Osteoblast (primary cell): Measurements from ENCODE around the gene HMBS. TPM values are rescaled to one million over a fixed set of nuclear protein-coding genes. Genes with fewer than 3 reads are reported as not detected.
"Not testable (repeated sequence)": the region's sequence is repeated elsewhere in the genome, so short reads cannot be mapped to it uniquely, and the experiment has no call there.

ENCODE experiments used
- DNase-seq: peaks from one replicate; pipeline ENCODE4 v3.0.0; 2011; ENCODE audit warnings: low spot score, mixed read lengths; ENCODE audit not compliant: insufficient read length; ENCODE audit errors: missing footprints
- H2AFZ ChIP-seq: 2 replicates; pipeline ENCODE4 v1.6.0; 2011; ENCODE audit warnings: mild to moderate bottlenecking, low read length
- H3K27ac ChIP-seq: 2 replicates; pipeline ENCODE4 v1.5.1; 2011; ENCODE audit warnings: mild to moderate bottlenecking, low read depth, low read length, moderate library complexity
- H3K27me3 ChIP-seq: 2 replicates; pipeline ENCODE4 v1.6.0; 2012; ENCODE audit warnings: mild to moderate bottlenecking, control low read depth, inconsistent platforms, low read length, moderate library complexity; ENCODE audit not compliant: insufficient read depth
- H3K36me3 ChIP-seq: 2 replicates; pipeline ENCODE4 v1.5.1; 2011; ENCODE audit warnings: mild to moderate bottlenecking, low read length, control low read depth, moderate library complexity; ENCODE audit not compliant: insufficient read depth
- H3K4me1 ChIP-seq: 2 replicates; pipeline ENCODE4 v1.5.1; 2011; ENCODE audit warnings: mild to moderate bottlenecking, low read length, control low read depth, moderate library complexity; ENCODE audit not compliant: insufficient read depth
- H3K4me2 ChIP-seq: 2 replicates; pipeline ENCODE4 v1.6.0; 2011; ENCODE audit warnings: mild to moderate bottlenecking, low read length; ENCODE audit not compliant: insufficient read depth
- H3K4me3 ChIP-seq: fragments of 200-600 bp; sonication (generic); 3 replicates; pipeline ENCODE4 v1.5.1; 2012; ENCODE audit warnings: mild to moderate bottlenecking, low read length, inconsistent platforms; ENCODE audit not compliant: insufficient read depth
- H3K79me2 ChIP-seq: 2 replicates; pipeline ENCODE4 v1.6.0; 2012; ENCODE audit warnings: mild to moderate bottlenecking, low read length, control low read depth, inconsistent platforms; ENCODE audit not compliant: insufficient read depth
- H3K9me3 ChIP-seq: 2 replicates; pipeline ENCODE4 v1.5.1; 2011; ENCODE audit warnings: low read depth, low read length, control low read depth
- H4K20me1 ChIP-seq: 2 replicates; pipeline ENCODE4 v1.6.0; 2012; ENCODE audit warnings: mild to moderate bottlenecking, low read length, control low read depth; ENCODE audit not compliant: insufficient read depth
- total RNA-seq: library from RNA; depleted of rRNA; stranded (reverse); fragments of >200 nt; gene quantifications from 2 replicates; pipeline ENCODE4 v1.2.3, GENCODE V29; 2012
- TF ChIP-seq, protein P1 (sequence below): IDR thresholded peaks from 2 replicates; pipeline ENCODE4 v1.5.1; 2011; ENCODE audit warnings: mild to moderate bottlenecking, low read depth, low read length, moderate library complexity; ENCODE audit errors: extremely low read depth

The HMBS gene
- total RNA-seq, 1 donor: 8.7 TPM

- peak; percentile 69 for DNase-seq
- Histone ChIP-seq H3K27me3 (peaks cover 5% of the 10 kb centered on the region), H3K4me2 (no peak overlapping the region), H3K27ac (no peak overlapping the region), H3K4me1 (no peaks in the 10 kb centered on the region), H3K36me3 (peaks cover 43% of the 10 kb centered on the region), H4K20me1 (peaks cover 3% of the 10 kb centered on the region), H2AFZ (no peak overlapping the region), H3K79me2 (no peaks in the 10 kb centered on the region), H3K4me3 (no peak overlapping the region), H3K9me3 (no peaks in the 10 kb centered on the region)
- TF ChIP-seq, protein P1, sequence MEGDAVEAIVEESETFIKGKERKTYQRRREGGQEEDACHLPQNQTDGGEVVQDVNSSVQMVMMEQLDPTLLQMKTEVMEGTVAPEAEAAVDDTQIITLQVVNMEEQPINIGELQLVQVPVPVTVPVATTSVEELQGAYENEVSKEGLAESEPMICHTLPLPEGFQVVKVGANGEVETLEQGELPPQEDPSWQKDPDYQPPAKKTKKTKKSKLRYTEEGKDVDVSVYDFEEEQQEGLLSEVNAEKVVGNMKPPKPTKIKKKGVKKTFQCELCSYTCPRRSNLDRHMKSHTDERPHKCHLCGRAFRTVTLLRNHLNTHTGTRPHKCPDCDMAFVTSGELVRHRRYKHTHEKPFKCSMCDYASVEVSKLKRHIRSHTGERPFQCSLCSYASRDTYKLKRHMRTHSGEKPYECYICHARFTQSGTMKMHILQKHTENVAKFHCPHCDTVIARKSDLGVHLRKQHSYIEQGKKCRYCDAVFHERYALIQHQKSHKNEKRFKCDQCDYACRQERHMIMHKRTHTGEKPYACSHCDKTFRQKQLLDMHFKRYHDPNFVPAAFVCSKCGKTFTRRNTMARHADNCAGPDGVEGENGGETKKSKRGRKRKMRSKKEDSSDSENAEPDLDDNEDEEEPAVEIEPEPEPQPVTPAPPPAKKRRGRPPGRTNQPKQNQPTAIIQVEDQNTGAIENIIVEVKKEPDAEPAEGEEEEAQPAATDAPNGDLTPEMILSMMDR: peak; percentile 70
These were observed 49.8 kb downstream of the HMBS start for GRCh38 chr11:119134389-119134978.

DNA sequence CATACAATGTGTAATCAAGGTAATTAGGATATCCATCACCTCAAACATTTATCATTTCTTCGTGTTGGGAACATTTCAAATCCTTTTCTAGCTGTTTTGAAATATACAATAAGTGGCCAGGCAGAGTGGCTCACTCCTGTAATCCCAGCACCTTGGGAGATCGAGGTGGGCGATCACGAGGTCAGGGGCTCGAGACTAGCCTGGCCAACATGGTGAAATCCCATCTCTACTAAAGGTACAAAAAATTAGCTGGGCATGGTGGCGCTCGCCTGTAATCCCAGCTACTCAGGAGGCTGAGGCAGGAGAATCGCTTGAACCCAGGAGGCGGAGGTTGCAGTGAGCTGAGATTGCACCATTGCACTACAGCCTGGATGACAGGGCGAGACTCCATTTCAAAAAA lies 54.6 kb downstream of the HMBS start:
- H3K9me3 ChIP-seq, H3K27ac ChIP-seq, H3K4me1 ChIP-seq, H4K20me1 ChIP-seq, H3K79me2 ChIP-seq, H2AFZ ChIP-seq, H3K36me3 ChIP-seq, DNase-seq, H3K4me2 ChIP-seq, H3K27me3 ChIP-seq, H3K4me3 ChIP-seq: not testable (repeated sequence)

Other genes starting within 250 kb of the HMBS start
- not detected in 2 replicates for gene CXCR5, start 201.0 kb upstream of the HMBS start, total RNA-seq
- 27.9 and 28.3 TPM in 2 replicates for gene BCL9L, start 159.0 kb upstream of the HMBS start, total RNA-seq
- not detected in 2 replicates for gene UPK2, start 128.6 kb upstream of the HMBS start, total RNA-seq
- not detected in 2 replicates for gene FOXR1, start 113.1 kb upstream of the HMBS start, total RNA-seq
- 37.6 and 37.7 TPM in 2 replicates for gene CENATAC, start 86.7 kb upstream of the HMBS start, total RNA-seq
- gene RPS25, start 66.5 kb upstream of the HMBS start, total RNA-seq: 1,078 and 1,259 TPM in 2 replicates
- gene TRAPPC4, start 66.1 kb upstream of the HMBS start, total RNA-seq: 42.3 and 48.0 TPM in 2 replicates
- 13.0 and 14.8 TPM in 2 replicates for gene SLC37A4, start 54.0 kb upstream of the HMBS start, total RNA-seq
- gene HYOU1, start 27.7 kb upstream of the HMBS start, total RNA-seq: 94.9 and 117 TPM in 2 replicates
- gene VPS11, start 17.1 kb upstream of the HMBS start, total RNA-seq: 35.1 and 37.1 TPM in 2 replicates
- 20.3 and 22.1 TPM in 2 replicates for gene DPAGT1, start 17.0 kb downstream of the HMBS start, total RNA-seq
- gene C2CD2L, start 22.5 kb downstream of the HMBS start, total RNA-seq: 5.0 and 6.2 TPM in 2 replicates
- gene HINFP, start 36.7 kb downstream of the HMBS start, total RNA-seq: 20.6 and 22.8 TPM in 2 replicates
- under 0.01 TPM in 1 of 2 replicates, not detected in the other for gene ABCG4, start 64.2 kb downstream of the HMBS start, total RNA-seq
- gene NLRX1, start 83.8 kb downstream of the HMBS start, total RNA-seq: 24.2 and 29.7 TPM in 2 replicates
- gene NHERF4, start 100.6 kb downstream of the HMBS start, total RNA-seq: not detected in 2 replicates
- 9.0 and 9.7 TPM in 2 replicates for gene CBL, start 121.5 kb downstream of the HMBS start, total RNA-seq
- gene MCAM, start 232.2 kb downstream of the HMBS start, total RNA-seq: 11.2 and 14.1 TPM in 2 replicates
- gene RNF26, start 249.6 kb downstream of the HMBS start, total RNA-seq: 4.0 and 5.0 TPM in 2 replicates